Measurements from ENCODE around the gene LUC7L.
"Not testable (repeated sequence)": the region's sequence is repeated elsewhere in the genome, so short reads cannot be mapped to it uniquely, and the experiment has no call there.

GRCh38 chr16:172374-172941 is 56.8 kb downstream of the LUC7L start, which contains the start of gene HBA2:
- TF ChIP-seq, protein P1, sequence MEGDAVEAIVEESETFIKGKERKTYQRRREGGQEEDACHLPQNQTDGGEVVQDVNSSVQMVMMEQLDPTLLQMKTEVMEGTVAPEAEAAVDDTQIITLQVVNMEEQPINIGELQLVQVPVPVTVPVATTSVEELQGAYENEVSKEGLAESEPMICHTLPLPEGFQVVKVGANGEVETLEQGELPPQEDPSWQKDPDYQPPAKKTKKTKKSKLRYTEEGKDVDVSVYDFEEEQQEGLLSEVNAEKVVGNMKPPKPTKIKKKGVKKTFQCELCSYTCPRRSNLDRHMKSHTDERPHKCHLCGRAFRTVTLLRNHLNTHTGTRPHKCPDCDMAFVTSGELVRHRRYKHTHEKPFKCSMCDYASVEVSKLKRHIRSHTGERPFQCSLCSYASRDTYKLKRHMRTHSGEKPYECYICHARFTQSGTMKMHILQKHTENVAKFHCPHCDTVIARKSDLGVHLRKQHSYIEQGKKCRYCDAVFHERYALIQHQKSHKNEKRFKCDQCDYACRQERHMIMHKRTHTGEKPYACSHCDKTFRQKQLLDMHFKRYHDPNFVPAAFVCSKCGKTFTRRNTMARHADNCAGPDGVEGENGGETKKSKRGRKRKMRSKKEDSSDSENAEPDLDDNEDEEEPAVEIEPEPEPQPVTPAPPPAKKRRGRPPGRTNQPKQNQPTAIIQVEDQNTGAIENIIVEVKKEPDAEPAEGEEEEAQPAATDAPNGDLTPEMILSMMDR (IDR thresholded peaks at IDR 0.05; ENCODE audit: low read depth, low read length) = not testable (repeated sequence)
- TF ChIP-seq EZH2phosphoT487 (IDR thresholded peaks at IDR 0.05; ENCODE audit: low read depth) = not testable (repeated sequence)
